ENCODE data around the gene KCNJ8.
"Not testable (repeated sequence)": the region's sequence is repeated elsewhere in the genome, so short reads cannot be mapped to it uniquely, and the experiment has no call there.

The KCNJ8 gene

DNA sequence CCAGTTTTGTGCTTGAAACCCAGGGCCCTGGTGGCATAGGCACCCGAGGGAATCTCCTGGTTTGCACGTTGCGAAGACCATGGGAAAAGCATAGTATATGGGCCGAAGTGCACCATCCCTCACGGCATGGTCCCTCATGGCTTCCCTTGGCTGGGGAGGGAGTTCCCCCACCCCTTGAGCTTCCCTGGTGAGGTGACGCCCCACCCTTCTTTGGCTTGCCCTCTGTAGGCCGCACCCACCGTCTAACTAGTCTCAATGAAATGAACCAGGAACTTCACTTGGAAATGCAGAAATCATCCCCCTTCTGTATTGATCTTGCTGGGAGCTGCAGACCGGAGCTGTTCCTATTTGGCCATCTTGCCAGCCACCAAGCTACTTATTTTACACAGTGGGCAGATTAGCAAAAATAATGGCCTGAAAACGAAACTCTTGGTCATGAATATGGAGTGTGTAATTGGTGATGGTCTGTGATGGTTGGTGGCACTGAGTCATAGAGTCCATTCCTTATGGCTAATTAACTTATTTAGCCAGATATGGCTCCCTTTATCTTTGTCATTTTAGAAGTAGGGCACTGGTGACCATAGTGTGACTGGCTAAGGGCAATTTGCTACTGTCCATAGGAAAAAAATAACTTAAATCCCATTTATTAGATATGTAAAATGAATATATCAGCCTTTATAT, 21.3 kb upstream of the KCNJ8 start:
- CTCF ChIA-PET: interaction anchor here (0.6 kb wide), 1 partner anchor 912 kb away, joined by 3 read pairs; no protein-coding TSS in a partner anchor
- DNase-seq (ENCODE audit: extremely low spot score): no peak
- TF ChIP-seq FOXM1 (IDR thresholded peaks at IDR 0.05; ENCODE audit: borderline replicate concordance) (no peak), CTBP1 (IDR thresholded peaks at IDR 0.05; ENCODE audit: borderline replicate concordance) (no peak)
- TF ChIP-seq, protein P1, sequence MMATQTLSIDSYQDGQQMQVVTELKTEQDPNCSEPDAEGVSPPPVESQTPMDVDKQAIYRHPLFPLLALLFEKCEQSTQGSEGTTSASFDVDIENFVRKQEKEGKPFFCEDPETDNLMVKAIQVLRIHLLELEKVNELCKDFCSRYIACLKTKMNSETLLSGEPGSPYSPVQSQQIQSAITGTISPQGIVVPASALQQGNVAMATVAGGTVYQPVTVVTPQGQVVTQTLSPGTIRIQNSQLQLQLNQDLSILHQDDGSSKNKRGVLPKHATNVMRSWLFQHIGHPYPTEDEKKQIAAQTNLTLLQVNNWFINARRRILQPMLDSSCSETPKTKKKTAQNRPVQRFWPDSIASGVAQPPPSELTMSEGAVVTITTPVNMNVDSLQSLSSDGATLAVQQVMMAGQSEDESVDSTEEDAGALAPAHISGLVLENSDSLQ (IDR thresholded peaks at IDR 0.05): no peak
- POLR2A ChIA-PET: no interaction called here

DNA sequence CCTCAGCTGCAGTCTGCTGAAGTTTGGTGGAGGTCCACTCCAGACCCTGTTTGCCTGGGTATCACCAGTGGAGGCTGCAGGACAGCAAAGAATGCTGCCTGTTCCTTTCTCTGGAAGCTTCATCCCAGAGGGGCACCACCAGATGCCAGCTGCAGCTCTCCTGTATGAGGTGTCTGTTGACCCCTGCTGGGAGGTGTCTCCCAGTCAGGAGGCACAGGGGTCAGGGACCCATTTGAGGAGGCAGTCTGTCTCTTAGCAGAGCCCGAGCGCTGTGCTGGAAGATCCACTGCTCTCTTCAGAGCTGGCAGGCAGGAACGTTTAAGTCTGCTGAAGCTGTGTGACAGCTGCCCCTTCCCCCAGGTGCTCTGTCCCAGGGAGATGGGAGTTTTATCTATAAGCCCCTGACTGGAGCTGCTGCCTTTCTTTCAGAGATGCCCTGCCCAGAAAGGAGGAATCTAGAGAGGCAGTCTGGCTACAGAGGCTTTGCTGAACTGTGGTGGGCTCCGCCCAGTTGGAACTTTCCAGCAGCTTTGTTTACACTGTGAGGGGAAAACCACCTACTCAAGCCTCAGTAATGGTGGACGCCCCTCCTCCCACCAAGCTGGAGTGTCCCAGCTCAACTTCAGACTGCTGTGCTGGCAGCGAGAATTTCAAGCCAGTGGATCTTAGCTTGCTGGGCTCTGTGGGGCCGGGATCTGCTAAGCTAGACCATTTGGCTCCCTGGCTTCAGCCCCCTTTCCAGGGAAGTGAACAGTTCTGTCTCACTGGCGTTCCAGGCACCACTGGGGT, 20.5 kb upstream of the KCNJ8 start:
- DNase-seq (ENCODE audit: extremely low spot score); POLR2A ChIA-PET: not testable (repeated sequence)
- CTCF ChIA-PET: interaction anchor here (0.6 kb wide), 1 partner anchor 911 kb away, joined by 3 read pairs; no protein-coding TSS in a partner anchor

DNA sequence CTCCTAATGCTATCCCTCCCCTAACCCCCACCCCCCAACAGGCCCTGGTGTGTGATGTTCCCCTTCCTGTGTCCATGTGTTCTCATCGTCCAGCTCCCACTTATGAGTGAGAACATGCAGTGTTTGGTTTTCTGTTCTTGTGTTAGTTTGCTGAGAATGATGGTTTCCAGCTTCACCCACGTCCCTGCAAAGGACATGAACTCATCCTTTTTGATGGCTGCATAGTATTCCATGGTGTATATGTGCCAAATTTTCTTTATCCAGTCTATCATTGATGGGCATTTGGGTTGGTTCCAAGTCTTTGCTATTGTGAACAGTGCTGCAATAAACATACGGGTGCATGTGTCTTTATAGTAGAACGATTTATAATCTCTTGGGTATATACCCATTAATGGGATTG, 15.2 kb upstream of the KCNJ8 start:
- DNase-seq (ENCODE audit: extremely low spot score); POLR2A ChIA-PET: not testable (repeated sequence)
- CTCF ChIA-PET: interaction anchor here (0.6 kb wide), 1 partner anchor 17 kb away, joined by 3 read pairs; no protein-coding TSS in a partner anchor

DNA sequence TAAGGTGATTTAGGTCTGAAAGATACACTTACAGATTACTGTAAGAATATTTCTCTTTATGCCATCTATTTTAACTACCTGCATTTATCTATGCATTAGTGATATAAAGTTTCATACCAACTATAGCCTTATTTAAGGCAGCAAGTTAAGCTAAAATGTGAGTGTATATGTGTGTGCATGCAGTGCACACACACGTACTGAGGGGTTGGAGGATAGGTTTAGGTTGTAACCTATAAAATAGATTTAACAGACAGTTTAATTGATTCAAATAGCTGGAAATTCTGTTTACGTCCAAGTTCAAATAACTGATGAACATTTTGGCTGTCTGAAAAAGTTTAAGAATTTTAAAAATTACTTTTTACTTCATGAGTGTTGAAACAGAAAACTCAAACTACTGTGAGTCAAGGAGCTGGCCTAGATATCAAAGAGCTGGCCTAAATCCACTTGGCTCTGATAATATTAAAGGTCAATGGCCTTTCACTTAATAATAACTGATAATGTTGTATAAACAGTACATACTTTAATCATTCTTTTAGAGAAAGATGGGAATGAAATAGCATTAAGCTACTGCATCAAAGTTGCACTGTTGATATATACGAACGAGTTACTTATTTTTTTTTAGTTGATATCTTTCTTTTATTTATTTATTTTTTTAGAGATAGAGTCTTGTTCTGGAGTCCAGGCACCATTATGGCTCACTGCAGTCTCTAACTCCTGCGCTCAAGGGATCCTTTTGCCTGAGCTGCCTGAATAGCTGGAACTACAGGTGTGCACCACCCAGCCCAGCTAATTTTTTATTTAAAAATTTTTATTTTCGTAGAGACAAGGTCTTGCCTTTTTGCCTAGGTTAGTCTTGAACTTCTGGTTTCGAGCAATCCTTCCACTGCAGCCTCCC, 13.8 kb upstream of the KCNJ8 start:
- ChIA-PET CTCF (no interaction called here), POLR2A (no interaction called here)
- no peak for TF ChIP-seq ZNF384 (IDR thresholded peaks at IDR 0.05)
- no peak for TF ChIP-seq FOXM1 (IDR thresholded peaks at IDR 0.05; ENCODE audit: borderline replicate concordance)
- TF ChIP-seq HDGF (IDR thresholded peaks at IDR 0.05; ENCODE audit: borderline replicate concordance): no peak
- no peak for DNase-seq (ENCODE audit: extremely low spot score)

DNA sequence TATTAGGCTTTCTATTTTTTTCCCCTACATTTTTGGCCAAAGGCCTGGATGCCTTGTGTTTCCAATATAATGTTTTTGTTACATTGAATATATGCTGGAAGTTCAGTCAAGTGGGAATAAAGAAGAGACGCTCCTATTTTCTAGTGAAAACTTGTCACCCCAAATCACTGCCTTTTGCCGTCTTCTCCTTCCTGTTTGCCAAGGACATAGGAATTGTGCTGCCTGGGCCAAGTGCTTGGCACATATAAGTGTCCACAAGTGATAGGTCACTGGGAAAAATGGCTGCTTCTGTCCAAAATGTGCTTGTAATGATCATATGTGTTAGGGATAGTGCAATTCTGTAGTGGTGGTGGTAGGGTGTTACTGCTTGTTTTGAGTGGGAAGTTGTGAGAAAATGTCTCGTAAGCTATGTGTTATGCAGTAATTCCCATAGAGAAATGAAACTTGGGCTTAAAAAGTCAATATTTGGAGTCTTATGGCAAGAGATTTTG, 11.6 kb upstream of the KCNJ8 start:
- no peak for TF ChIP-seq FOXK2 (IDR thresholded peaks at IDR 0.05)
- TF ChIP-seq ARNT (IDR thresholded peaks at IDR 0.05): no peak
- TF ChIP-seq ZNF384 (IDR thresholded peaks at IDR 0.05): no peak
- no peak for TF ChIP-seq FOXM1 (IDR thresholded peaks at IDR 0.05; ENCODE audit: borderline replicate concordance)
- no peak for TF ChIP-seq BHLHE40 (IDR thresholded peaks at IDR 0.05; ENCODE audit: borderline replicate concordance)
- no peak for TF ChIP-seq SP1 (IDR thresholded peaks at IDR 0.05)
- TF ChIP-seq FOXA1 (IDR thresholded peaks at IDR 0.05): no peak
- no peak for TF ChIP-seq L3MBTL2 (conservative IDR thresholded peaks at IDR 0.05)
- TF ChIP-seq SUZ12 (IDR thresholded peaks at IDR 0.05): no peak
- no peak for TF ChIP-seq CTBP1 (IDR thresholded peaks at IDR 0.05; ENCODE audit: borderline replicate concordance)
- TF ChIP-seq, protein P1 (IDR thresholded peaks at IDR 0.05): no peak
- no peak for TF ChIP-seq ELF4 (IDR thresholded peaks at IDR 0.05)
- TF ChIP-seq TARDBP (IDR thresholded peaks at IDR 0.05): no peak
- TF ChIP-seq NFRKB (IDR thresholded peaks at IDR 0.05): no peak
- no peak for TF ChIP-seq LEF1 (IDR thresholded peaks at IDR 0.05; ENCODE audit: borderline replicate concordance)
- TF ChIP-seq HDGF (IDR thresholded peaks at IDR 0.05; ENCODE audit: borderline replicate concordance): no peak
- ChIA-PET CTCF (interaction anchor here (0.6 to 0.7 kb wide), 2 partner anchors 12 to 541 kb away, joined by 5 to 6 read pairs; no protein-coding TSS in a partner anchor), POLR2A (no interaction called here)
- DNase-seq (ENCODE audit: extremely low spot score): no peak

DNA sequence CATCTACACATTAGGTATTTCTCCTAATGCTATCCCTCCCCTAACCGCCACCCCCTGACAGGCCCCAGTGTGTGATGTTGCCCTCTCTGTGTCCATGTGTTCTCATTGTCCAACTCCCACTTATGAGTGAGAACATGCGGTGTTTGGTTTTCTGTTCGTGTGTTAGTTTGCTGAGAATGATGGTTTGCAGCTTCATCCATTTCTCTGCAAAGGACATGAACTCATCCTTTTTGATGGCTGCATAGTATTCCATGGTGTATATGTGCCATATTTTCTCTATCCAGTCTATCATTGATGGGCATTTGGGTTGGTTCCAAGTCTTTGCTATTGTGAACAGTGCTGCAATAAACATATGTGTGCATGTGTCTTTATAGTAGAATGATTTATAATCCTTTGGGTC, 8.2 kb upstream of the KCNJ8 start:
- DNase-seq (ENCODE audit: extremely low spot score); POLR2A ChIA-PET; CTCF ChIA-PET: not testable (repeated sequence)

DNA sequence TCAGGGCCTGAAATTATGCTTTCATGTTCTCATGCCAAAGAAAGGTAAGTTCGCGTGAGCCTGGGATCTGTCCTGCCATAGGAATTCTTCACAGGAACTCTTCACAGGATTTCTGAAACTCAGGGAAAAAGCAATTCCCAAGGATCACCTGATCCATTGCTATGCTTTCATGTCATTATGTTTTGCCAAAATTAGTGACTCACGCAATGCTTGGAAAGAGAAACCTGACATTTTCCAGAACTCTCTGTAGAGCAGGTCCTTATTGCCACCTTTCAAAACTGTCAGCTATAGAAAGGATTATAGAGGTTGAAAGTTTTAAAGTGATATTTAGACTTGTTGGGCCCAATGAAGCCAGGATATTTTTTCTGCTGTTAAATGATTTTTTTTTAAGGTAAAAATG, 6.3 kb upstream of the KCNJ8 start:
- CTCF ChIA-PET: no interaction called here
- no peak for DNase-seq (ENCODE audit: extremely low spot score)
- POLR2A ChIA-PET: no interaction called here
- no peak for TF ChIP-seq ELF4 (IDR thresholded peaks at IDR 0.05)
- TF ChIP-seq NFRKB (IDR thresholded peaks at IDR 0.05): no peak
- TF ChIP-seq LEF1 (IDR thresholded peaks at IDR 0.05; ENCODE audit: borderline replicate concordance): no peak
- TF ChIP-seq, protein P1 (IDR thresholded peaks at IDR 0.05): no peak
- no peak for TF ChIP-seq HDGF (IDR thresholded peaks at IDR 0.05; ENCODE audit: borderline replicate concordance)
- TF ChIP-seq SP1 (IDR thresholded peaks at IDR 0.05): no peak
- no peak for TF ChIP-seq L3MBTL2 (conservative IDR thresholded peaks at IDR 0.05)
- TF ChIP-seq FOXK2 (IDR thresholded peaks at IDR 0.05): no peak
- TF ChIP-seq SUZ12 (IDR thresholded peaks at IDR 0.05): no peak
- no peak for TF ChIP-seq CTBP1 (IDR thresholded peaks at IDR 0.05; ENCODE audit: borderline replicate concordance)
- TF ChIP-seq TARDBP (IDR thresholded peaks at IDR 0.05): no peak
- TF ChIP-seq ZNF384 (IDR thresholded peaks at IDR 0.05): no peak
- TF ChIP-seq FOXM1 (IDR thresholded peaks at IDR 0.05; ENCODE audit: borderline replicate concordance): no peak
- TF ChIP-seq BHLHE40 (IDR thresholded peaks at IDR 0.05; ENCODE audit: borderline replicate concordance): no peak
- TF ChIP-seq FOXA1 (IDR thresholded peaks at IDR 0.05): no peak
- TF ChIP-seq ARNT (IDR thresholded peaks at IDR 0.05): no peak
